Activated CD4-positive, CD25-positive, alpha-beta regulatory T cell treated with anti-CD3 and anti-CD28 coated beads, Interleukin-2, amount 50 U/mL, for 72 hours (primary cell): ENCODE results near the gene PRKACB.

ENCODE experiments used
- DNase-seq: peaks from one replicate; pipeline ENCODE4 v3.0.0; 2021

PRKACB gene

GRCh38 chr1:84159533-84160240, 15.6 kb downstream of the PRKACB start:
- DNase-seq: no peak

DNA sequence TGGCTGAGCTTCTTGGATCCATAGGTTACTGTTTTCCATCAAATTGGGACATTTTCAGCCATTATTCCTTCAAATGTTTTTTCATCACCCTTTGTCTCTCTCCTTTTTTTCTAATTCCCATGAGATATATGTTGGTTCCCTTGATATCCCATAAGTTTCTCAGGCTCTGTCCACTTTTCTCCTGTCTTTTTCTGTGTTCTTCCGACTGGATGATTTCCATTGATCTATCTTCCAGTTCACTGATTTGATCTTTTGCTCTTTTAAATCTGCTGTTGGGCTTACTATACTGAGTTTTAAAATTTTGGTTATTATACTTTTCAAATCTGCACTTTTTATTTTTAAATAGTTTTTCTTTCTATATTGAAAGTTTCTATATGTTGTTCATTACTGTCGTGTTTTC, 18.2 kb downstream of the PRKACB start:
- DNase-seq: no peak

GRCh38 chr1:84163123-84163931, 19.3 kb downstream of the PRKACB start:
- no peak for DNase-seq

GRCh38 chr1:84164161-84164560, 20.1 kb downstream of the PRKACB start:
- no peak for DNase-seq

GRCh38 chr1:84164567-84165021, 20.5 kb downstream of the PRKACB start:
- DNase-seq: no peak

DNA sequence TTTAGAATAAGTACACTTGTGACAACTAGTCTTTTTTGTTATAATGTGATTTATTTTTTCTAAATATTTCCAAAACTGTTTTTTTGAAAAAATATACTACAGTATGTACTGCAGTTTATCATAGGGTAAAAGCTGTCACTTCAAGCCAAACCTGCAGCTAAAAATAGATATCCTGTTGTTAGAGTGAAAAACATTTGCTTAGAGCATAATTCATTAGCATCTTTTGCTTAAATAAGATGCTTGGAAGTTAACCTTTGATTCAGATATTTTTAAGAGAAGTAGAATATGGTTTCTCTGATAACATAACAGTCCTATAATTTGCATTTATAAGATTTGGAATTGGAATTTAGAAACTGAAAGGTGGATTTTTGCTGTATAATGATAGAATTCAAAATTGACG, 21.5 kb downstream of the PRKACB start:
- DNase-seq: no peak

- no peak for DNase-seq
These were observed 22.7 kb downstream of the PRKACB start for GRCh38 chr1:84166797-84167196.

- no peak for DNase-seq
These were observed 24.7 kb downstream of the PRKACB start for GRCh38 chr1:84168783-84169182.

DNA sequence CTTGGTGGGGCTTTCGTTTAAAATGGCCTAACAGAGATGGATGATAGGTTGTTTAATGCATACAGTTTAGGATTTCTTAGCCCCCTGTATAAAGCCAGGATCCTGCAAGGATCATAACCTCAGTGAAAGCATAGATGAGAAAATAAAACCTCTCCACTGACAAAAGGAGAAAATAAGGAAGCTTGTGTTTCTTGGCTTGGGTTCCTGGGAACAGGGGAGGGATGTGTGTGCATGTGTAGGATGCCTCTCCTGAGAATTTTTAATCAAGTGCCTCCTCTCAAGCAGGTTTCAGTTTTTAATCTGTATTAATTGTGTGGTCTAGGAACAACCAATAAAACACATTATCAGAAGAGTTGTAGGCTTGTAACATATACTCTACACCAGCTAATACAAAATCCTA, 26.1 kb downstream of the PRKACB start:
- no peak for DNase-seq

- DNase-seq: no peak
These were observed 27.4 kb downstream of the PRKACB start for GRCh38 chr1:84171481-84171880.

- DNase-seq: no peak
These were observed 30.0 kb downstream of the PRKACB start for GRCh38 chr1:84174051-84174556.

DNA sequence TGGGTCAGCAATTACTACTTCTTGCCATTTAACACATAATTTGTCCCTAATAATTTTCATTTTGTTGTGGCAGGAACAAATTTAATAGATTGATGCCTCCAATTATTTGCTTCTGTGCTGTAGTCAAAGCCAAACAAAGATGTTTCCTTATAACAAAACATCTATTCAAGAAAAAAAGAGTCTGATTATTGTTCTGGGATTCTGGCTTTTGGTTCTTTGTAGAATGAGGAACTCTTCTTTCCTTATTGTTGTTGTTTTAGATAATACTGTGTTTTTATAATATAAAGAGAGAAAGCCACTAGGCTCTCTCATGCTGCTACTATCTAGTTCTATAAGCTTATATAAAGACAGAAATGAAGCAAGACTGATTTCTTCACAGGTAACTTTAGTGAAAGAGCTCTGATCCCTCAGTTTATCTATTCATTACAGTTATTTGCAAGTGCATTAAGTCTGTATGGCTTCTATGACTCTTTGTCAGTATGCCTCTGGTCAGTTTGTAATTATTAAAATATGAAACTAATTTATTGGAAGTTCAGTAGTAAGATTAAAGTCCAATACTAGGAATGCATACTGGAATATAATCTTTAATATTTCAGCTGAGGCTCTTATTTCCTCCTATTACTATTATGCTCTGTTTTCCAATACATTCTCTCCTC, 37.4 kb downstream of the PRKACB start:
- DNase-seq: no peak

DNA sequence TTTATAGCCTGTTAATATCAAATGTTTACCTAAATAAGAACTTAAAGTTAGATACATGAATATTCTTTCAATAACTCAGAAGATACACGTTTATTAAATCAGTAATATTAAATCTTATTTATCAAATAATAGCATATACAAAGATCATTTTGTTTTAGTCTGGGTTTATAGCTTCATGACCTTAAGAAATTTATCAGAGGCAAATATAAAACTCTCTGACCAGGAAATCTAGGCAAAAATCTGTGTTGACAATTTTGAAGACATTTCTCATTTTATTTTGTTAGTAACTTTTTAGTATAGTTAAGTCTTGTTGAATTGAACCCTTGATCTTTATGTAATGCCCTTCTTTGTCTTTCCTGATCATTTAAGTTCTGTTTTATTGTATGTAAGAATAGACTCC, 46.4 kb downstream of the PRKACB start:
- no peak for DNase-seq

DNA sequence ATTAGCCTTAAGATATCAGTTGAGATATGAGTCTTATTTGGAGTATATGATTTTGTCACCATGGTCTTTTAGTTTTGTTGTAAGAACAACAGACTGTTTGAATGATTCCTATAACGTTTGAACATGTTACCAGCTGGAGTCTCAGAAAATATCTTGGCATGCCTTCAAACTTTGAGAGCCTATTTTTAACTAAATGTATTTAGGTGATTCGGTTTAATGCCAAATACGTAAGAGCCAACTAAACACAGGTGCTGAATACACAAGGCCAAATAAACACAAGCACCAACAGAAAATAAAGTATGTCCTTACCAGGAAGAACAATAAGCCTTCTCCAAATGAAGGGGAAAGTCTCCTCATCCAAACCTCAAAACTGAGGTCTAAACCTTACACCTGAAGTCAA, 48.6 kb downstream of the PRKACB start:
- no peak for DNase-seq

- no peak for DNase-seq
These were observed 54.8 kb downstream of the PRKACB start for GRCh38 chr1:84198832-84199231.

DNA sequence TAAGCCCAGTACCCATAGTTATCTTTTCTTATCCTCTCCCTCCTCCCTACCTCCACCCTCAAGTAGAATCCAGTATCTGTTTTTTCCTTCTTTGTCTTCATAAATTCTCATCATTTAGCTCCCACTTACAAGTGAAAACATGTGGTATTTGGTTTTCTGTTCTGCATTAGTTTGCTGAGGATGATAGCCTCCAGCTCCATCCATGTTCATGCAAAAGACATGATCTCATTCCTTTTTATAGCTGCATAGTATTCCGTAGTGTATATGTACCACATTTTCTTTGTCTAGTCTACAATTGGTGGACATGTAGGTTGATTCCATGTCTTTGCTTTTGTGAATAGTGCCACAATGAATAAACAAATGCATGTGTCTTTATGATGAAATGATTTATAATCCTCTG, 55.2 kb downstream of the PRKACB start:
- DNase-seq: no peak

GRCh38 chr1:84202126-84202525, 58.1 kb downstream of the PRKACB start:
- DNase-seq: no peak

DNA sequence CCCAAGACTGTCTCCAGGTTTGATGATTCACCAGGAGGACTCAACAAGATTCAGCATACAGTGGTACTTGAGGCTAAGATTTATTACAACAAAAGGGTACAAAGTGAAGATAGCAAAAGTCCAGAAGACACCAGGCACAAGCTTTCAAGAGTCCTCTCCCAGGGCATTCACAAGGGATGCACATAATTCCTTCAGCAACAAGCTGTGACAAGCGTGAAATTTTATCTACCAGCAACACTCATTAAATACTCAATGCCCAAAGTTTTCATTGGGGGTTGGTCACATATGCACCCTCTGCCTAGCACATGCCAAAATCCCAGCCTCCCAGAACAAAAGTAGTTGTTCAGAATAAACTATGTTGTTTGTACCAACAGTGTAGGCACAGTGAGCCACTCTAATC, 62.3 kb downstream of the PRKACB start:
- no peak for DNase-seq

- no peak for DNase-seq
These were observed 64.9 kb downstream of the PRKACB start for GRCh38 chr1:84208935-84209334.

DNA sequence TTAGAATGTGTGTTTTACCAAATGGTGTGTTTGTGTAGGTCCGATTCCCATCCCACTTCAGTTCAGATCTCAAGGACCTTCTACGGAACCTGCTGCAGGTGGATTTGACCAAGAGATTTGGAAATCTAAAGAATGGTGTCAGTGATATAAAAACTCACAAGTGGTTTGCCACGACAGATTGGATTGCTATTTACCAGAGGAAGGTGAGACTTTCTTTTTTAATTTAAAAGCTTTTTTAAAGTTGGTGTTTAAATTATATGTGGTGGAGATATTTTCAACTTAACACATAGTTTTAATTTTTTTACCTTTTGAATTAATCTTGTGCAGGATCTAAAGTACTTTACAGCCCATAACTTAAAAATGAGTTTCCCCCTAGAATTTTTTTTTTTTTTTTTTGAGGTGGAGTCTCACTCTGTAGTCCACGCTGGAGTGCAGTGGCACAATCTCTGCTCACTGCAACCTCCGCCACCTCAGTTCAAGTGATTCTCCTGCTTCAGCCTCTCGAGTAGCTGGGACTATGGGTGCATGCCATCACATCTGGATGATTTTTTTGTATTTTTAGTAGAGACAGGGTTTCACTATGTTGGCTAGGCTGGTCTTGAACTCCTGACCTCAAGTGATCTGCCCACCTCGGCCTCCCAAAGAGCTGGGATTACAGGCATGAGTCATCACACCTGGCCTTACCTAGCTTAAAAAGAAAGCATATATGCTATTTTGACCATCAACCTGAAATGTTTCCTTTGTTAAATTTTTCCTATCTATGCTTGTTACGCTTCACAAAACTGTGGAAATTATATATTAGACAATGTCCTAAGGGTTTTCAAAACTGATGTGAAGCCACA, 70.3 kb downstream of the PRKACB start:
- no peak for DNase-seq

GRCh38 chr1:84217239-84217638, 73.2 kb downstream of the PRKACB start:
- no peak for DNase-seq

DNA sequence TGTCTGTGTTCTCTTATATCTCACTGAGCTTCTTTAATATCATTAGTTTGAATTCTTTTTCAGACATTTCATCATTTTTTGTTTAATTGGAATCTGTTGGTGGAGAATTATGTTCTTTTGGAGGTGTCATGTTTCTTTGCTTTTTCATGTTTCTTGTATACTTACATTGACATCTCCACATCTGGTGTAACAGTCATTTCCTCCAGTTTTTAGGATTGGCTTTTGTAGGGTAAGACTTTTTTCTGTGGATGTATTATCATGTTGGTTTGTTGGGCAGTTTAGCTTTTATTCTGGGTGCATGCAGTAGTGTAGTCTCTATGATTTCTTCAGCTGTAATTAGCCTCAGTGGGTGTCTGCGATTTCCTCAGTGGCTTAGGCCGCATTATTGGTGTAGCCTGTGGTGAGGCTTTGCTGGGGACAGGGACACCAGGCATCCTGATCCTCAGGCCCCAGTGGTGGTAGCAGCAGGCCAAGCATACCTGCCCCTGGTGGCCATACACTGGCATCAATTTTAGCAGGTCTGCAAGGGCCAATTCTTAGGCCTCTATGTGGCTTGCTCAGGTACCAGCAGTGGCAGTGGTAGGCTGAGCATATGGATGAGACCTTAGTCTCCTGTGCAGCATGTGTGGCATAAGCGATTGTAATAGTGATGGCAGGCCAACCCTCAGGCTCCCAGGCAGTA, 79.8 kb downstream of the PRKACB start:
- no peak for DNase-seq
